ENCODE data around the gene RASL10A. TPM values are rescaled to one million over a fixed set of nuclear protein-coding genes. Genes with fewer than 3 reads are reported as not detected.
A peak's percentile ranks its signal among the peaks of the same experiment; 100 is the strongest.
"Not testable (repeated sequence)": the region's sequence is repeated elsewhere in the genome, so short reads cannot be mapped to it uniquely, and the experiment has no call there.

RASL10A gene, protein sequence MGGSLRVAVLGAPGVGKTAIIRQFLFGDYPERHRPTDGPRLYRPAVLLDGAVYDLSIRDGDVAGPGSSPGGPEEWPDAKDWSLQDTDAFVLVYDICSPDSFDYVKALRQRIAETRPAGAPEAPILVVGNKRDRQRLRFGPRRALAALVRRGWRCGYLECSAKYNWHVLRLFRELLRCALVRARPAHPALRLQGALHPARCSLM
- 1 to 10 TPM in 2 of 4 donors, under 1 TPM in 1, not detected in 1; 0.85 to 9.0 (median 5.6) TPM for total RNA-seq

DNA sequence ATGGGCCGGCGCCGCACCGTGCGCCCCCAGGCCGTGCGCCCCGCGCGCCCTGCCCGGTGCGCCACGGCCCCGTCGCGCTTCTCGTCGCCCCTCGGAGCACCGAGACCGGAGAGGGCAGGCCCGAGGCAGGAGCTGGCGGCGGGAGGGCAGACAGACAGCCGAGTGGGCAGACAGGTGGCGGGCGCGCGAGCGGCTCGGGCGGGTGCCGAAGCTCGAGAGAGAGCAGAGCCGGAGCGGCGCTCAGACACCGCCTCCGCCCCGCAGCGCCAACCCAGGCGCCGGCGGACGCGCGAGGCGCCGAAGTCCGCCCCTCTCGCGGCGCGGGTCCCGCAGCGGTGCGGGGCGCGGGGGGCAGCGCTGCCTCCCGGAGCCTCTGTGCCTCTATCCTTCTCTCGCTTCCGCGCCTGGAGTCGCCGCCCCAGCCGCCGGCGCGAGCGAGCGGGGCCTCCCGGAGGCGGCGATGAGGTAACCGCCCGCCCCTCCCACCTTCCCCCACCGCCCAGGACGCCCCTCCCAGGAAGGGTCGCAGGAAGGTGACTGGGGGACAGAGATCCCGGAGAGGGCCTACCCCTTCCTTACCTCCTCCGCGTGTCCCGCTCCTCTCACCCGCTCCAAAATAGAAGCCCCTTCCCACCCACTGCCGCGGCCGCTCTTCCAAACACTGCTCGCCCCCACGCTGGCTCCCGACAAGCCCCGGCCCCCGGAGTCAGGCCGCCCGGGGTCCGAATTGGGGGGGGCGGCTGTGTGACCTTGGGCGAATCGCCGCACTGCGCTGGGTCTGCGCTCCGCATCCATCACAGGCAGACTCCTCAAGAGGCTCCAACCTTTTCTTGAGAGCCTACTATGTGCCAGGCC is at the start of gene RASL10A:
RASL10A (minus strand) TSS at position 412 of the 855 bp plus-strand sequence. CDS start 451 bp downstream, outside the sequence.
- Histone ChIP-seq H3K4me1 (peaks cover 7 to 50% (median 21%) of the 10 kb centered on the region in 4 donors), H3K27ac (no peak within 1 kb of the TSS), H3K36me3 (no peaks in the 10 kb centered on the region), H3K27me3 (peaks cover 0 to 19% of the 10 kb centered on the region in 2 donors), H3K4me3 (peak within 1 kb of the TSS in 3 of 4 donors; percentile 30 to 52 (median 44)), H3K9me3 (no peaks in the 10 kb centered on the region)
- TF ChIP-seq POLR2A (IDR thresholded peaks at IDR 0.05), result no peak
- TF ChIP-seq, protein P1, sequence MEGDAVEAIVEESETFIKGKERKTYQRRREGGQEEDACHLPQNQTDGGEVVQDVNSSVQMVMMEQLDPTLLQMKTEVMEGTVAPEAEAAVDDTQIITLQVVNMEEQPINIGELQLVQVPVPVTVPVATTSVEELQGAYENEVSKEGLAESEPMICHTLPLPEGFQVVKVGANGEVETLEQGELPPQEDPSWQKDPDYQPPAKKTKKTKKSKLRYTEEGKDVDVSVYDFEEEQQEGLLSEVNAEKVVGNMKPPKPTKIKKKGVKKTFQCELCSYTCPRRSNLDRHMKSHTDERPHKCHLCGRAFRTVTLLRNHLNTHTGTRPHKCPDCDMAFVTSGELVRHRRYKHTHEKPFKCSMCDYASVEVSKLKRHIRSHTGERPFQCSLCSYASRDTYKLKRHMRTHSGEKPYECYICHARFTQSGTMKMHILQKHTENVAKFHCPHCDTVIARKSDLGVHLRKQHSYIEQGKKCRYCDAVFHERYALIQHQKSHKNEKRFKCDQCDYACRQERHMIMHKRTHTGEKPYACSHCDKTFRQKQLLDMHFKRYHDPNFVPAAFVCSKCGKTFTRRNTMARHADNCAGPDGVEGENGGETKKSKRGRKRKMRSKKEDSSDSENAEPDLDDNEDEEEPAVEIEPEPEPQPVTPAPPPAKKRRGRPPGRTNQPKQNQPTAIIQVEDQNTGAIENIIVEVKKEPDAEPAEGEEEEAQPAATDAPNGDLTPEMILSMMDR (IDR thresholded peaks at IDR 0.05), result no peak
- no peak for DNase-seq

DNA sequence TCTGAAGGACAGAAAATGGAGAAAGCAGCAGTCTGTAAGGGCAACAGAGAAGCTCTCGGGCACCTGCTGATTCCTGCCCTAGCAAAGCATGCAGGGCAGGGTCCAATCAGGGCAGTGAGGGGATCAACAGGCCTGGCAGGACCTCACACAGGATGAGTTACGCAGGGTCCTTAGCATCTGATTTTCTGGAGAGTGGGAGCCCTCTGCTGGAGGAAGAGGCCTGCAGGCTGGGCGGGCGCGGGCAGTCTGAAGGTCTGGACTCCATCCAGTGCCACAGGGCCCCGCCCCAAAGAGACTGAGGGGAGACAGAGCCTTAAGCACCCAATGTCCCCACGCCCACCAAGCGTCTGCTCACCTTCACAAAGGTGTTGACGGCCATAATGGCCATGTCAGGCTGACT is 44.0 kb upstream of the RASL10A start:
- no peak overlapping the region for H3K27ac ChIP-seq
- no peaks in the 10 kb centered on the region for H3K9me3 ChIP-seq
- peaks cover 0 to 65% (median 4%) of the 10 kb centered on the region in 3 donors for H3K36me3 ChIP-seq
- H3K4me1 ChIP-seq, result peaks cover 0 to 5% (median 0%) of the 10 kb centered on the region in 4 donors
- TF ChIP-seq, protein P1 (IDR thresholded peaks at IDR 0.05), result peak in 4 of 6 experiments; percentile 26 to 52 (median 43)
- no peak for TF ChIP-seq POLR2A (IDR thresholded peaks at IDR 0.05)
- DNase-seq, result peak in 2 of 3 donors; percentile 58 to 63
- H3K27me3 ChIP-seq, result no peaks in the 10 kb centered on the region
- H3K4me3 ChIP-seq, result no peak overlapping the region

DNA sequence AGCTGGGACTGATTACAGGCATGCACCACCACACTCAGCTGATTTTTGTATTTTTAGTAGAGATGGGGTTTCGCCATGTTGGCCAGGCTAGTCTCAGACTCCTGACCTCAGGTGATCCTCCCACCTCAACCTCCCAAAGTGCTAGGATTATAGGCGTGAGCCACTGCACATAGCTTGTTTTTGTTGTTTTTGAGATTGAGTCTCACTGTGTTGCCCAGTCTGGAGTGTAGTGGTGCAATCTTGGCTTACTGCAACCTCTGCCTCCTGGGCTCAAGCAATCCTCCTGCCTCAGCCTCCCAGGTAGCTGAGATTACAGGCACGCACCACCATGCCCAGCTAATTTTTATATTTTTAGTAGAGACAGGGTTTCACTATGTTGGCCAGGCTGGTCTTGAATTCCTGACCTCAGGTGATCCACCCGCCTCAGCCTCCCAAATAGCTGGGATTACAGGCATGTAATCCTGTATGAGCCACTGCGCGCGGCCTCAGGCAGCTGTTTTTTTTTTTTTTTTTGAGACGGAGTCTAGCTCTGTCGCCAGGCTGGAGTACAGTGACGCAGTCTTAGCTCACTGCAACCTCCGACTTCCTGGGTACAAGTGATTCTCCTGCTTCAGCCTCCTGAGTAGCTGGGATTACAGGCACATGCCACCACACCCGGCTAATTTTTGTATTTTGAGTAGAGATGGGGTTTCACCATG is 41.8 kb upstream of the RASL10A start:
- H3K9me3 ChIP-seq, DNase-seq, H3K4me1 ChIP-seq, H3K27me3 ChIP-seq, H3K4me3 ChIP-seq, H3K27ac ChIP-seq: not testable (repeated sequence)
- peaks cover 0 to 77% (median 4%) of the 10 kb centered on the region in 3 donors for H3K36me3 ChIP-seq

DNA sequence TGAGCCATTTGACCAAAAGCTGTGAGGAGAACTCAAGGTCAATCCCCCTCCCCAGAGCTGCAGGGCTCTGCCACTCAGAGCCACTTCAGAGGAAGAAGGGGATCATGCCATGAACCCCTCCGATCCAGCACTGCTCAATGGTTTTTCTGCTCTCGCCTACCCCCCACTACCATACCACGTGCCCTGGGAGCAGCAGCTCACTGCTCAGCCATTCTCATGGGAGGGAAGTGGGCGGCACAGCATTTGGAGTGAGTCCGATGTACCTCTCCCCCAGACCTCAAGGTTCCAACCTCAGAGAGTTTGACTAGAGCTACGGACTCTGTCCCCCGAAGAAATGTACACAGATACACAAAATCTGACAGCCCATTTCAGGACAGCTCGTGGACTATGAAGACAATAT is 38.4 kb upstream of the RASL10A start:
- TF ChIP-seq, protein P1 (IDR thresholded peaks at IDR 0.05), result no peak
- no peak for TF ChIP-seq POLR2A (IDR thresholded peaks at IDR 0.05)
- H3K27ac ChIP-seq, result no peak overlapping the region
- H3K9me3 ChIP-seq, result no peaks in the 10 kb centered on the region
- peaks cover 0 to 100% (median 4%) of the 10 kb centered on the region in 3 donors for H3K36me3 ChIP-seq
- H3K4me1 ChIP-seq, result no peaks in the 10 kb centered on the region
- no peaks in the 10 kb centered on the region for H3K27me3 ChIP-seq
- no peak for DNase-seq
- H3K4me3 ChIP-seq, result no peak overlapping the region

DNA sequence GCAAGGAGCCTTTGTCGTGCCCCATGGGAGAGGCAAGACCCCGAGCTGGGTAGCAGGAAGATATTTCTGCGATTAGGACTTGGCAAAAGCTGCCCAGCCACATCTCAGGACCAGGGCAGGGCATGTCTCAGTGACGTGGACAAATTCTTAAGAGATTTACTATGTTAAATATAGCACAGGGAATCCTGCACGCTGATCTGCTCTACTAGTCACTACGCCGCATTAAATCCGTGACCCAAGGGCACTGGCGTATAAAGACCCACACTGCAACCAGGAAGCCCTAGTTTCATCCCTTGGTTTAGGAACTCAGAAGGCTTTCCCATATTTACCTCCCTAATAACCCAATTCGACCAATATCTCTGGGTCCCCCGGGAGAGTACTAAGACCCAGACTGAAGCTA is 37.8 kb upstream of the RASL10A start:
- no peaks in the 10 kb centered on the region for H3K4me1 ChIP-seq
- peaks cover 0 to 100% (median 4%) of the 10 kb centered on the region in 3 donors for H3K36me3 ChIP-seq
- no peak overlapping the region for H3K4me3 ChIP-seq
- H3K27ac ChIP-seq, result no peak overlapping the region
- TF ChIP-seq POLR2A (IDR thresholded peaks at IDR 0.05), result no peak
- TF ChIP-seq, protein P1 (IDR thresholded peaks at IDR 0.05), result no peak
- no peak for DNase-seq
- H3K9me3 ChIP-seq, result no peaks in the 10 kb centered on the region
- H3K27me3 ChIP-seq, result no peaks in the 10 kb centered on the region

All from Peyer's patch (tissue), 4 donors.